CD4-positive, alpha-beta T cell treated with Interleukin-15 for 1 hour (primary cell): Measurements from ENCODE around the gene PVR.
"Not testable (repeated sequence)": the region's sequence is repeated elsewhere in the genome, so short reads cannot be mapped to it uniquely, and the experiment has no call there.

Experiments used
- DNase-seq: peaks from one replicate; pipeline ENCODE4 v3.0.0-alpha.2; 2020

Gene PVR

GRCh38 chr19:44648631-44649251 is 5.0 kb downstream of the PVR start:
- no peak for DNase-seq

DNA sequence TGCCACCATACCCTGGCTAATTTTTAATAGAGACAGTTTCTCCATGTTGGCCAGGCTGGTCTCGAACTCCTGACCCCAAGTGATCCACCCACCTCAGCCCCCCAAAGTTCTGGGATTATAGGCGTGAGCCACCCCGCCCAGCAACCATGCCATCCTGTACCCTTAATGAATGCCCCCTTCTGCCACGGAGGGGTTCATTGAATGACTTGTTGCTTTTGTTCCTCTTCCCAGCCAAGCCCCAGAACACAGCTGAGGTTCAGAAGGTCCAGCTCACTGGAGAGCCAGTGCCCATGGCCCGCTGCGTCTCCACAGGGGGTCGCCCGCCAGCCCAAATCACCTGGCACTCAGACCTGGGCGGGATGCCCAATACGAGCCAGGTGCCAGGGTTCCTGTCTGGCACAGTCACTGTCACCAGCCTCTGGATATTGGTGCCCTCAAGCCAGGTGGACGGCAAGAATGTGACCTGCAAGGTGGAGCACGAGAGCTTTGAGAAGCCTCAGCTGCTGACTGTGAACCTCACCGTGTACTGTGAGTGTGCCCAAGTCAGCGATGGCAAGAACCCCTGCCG is 6.0 kb downstream of the PVR start:
- DNase-seq = no peak

DNA sequence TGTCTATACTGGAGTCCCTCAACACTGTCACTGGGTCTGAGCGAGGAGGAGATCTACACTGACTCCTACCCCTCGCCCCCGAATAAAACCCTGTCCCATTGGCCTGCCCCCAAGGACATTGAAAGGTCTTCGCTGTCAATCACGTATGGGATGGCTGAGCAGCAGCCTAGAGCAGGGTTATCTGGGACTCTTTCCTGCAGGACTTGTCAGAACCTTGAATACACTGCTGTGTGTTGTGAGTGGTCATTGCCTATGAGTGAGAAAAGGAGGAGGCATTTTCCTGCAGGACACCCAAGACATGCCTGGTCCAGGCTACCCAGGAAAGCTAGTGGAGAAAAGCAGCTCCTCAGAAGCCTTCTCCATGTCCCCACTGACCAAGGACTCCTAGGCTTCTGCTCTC is 9.6 kb downstream of the PVR start:
- no peak for DNase-seq

DNA sequence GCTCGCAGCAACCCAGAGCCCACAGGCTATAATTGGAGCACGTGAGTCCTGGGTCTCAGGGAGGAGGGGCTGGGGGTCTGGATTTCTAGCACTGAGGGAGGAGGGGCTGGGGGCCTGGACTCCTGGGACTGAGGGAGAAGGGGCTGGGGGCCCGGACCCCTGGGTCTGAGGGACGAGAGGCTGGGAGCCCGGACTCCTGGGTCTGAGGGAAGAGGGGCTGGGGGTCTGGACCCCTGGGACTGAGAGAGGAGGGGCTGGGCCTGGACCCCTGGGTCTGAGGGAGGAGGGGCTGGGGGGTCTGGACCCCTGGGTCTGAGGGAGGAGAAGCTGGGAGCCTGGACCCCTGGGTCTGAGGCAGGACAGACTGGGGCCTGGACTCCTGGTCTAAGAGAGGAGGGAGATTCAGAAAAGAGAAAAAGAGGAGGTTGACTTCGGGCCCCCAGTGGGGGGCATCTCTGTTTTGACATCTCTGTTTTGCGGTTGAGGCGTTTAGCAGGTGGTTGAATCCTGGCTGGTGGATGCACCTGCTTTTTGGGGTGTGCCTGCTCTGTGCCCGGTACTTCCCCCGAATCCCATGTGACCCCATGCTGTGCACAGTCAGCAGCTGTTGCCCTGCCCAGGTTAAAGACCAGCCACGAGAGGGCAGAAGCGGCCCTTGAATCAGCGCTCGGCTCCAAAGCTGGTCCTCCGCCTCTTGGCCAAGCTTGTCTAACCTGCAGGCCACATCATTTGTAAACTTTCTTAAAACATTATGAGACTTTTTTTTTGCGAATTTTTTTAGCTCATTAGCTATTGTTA is 10.5 kb downstream of the PVR start:
- peak; percentile 88 for DNase-seq

- peak; percentile 64 for DNase-seq
Measured at GRCh38 chr19:44657211-44657921, 13.7 kb downstream of the PVR start.

DNA sequence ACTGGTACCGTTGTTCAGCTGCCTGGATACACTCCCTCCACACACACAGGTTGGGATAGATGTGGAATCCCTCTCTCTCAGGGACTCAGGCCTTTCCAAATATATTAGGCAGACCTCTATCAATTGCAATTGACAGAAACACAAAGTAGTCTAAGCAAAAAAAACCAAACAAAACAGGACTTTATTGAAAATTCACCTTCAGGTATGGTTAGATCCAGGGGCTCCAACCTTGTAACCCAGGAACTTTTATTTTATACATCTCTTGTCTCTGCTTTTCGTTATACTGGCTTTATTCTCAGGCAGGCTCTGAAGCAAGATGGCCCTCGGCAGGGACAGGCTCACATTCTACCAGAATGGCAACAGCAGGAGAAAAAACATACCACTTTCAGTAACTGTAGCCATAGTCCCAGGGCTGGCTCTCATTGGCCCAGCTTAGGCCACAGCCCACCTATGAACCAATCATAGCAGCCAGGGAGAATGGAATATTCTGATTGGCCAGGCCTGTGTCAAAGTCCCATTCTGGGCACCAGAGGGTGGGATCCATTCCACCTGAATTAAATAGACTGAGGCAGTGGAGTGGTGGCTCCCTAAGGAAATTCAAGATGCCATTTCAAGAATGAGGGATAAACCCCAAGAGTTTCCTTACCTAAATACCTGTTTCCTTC is 14.5 kb downstream of the PVR start:
- no peak for DNase-seq

DNA sequence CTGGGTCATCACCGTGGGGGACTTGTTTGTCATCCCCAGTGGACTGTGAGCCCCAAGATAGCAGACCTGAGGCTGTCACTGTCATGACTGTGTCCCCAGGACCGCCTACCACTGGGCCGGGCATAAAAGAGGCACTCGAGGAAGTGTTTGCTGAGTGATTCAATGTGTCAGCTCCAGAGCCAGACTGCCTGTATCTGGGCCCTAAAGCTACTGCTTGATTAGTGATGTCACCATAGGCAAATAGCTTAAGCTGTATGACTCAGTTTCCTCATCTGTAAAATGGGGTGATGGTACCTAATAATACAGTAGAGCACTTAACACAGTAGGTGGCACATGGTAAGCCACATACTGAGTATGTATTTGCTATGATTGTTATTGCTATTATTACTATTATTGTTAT is 16.4 kb downstream of the PVR start:
- DNase-seq = no peak

DNA sequence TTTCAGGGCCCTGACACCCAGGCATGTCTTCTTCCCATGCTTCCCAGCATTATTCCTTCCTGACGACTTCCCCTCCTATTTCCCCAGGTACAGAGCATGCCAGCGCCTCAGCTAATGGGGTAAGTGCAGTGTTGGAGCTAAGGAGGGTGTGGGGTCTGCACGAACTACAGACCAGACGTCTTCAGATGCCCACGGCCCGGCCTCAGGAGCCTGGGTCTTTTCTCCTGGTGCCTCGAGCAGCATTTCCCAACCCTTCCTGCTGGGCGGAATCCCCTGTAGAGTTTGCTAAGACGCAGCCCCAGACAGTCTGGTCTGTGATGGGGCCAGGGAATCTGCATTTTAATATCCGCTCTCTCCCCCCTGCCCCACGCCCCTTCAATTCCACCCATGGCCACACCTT is 17.5 kb downstream of the PVR start:
- no peak for DNase-seq

- no peak for DNase-seq
Measured at GRCh38 chr19:44661904-44662303, 18.2 kb downstream of the PVR start.

GRCh38 chr19:44662691-44663385 is 19.1 kb downstream of the PVR start:
- no peak for DNase-seq

DNA sequence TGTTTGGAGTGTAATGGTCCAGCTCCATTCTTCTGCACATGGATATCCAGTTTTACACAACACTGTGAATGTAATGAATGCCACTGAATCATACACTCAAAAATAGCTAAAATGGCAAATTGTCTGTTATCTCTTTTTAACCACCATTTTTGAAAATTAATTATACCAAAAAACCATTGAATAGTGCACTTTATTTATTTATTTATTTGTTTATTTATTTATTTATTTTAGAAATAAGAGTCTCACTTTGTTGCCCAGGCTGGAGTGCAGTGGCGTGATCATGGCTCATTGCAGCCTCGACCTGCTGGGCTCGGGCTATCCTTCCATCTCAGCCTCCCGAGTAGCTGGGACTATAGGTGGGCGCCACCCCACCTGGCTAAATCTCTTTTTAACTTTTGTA is 20.3 kb downstream of the PVR start:
- DNase-seq = no peak

GRCh38 chr19:44664976-44665375 is 21.3 kb downstream of the PVR start:
- no peak for DNase-seq

GRCh38 chr19:44666852-44667556 is 23.3 kb downstream of the PVR start:
- no peak for DNase-seq

GRCh38 chr19:44668985-44669764 is 25.5 kb downstream of the PVR start:
- no peak for DNase-seq

GRCh38 chr19:44670027-44670426 is 26.3 kb downstream of the PVR start:
- not testable (repeated sequence) for DNase-seq

- no peak for DNase-seq
Measured at GRCh38 chr19:44671400-44671799, 27.7 kb downstream of the PVR start, which contains the start of gene CEACAM19. Gene CEACAM19, plus strand, starts transcription at chr19:44671482. Its CDS starts 450 bp downstream, at chr19:44671932.

DNA sequence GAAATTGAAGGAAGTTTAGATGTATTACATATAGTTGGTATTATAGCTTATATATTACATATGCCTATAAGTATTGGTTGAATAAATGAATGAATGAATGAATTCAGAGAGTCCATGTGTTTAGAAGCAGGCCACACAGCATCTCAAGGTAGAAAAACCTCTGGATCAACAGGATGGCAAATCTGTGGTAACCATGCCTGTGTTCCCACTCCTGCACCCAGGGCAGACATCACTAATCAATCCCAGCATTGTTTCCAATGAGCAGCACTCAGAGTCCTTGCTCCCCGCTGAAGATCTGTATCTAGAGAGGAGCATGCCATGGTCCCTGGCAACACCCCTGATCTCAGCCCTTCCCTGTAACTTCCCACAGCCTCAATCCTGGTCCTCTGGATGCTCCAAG is 28.5 kb downstream of the PVR start:
- no peak for DNase-seq

DNA sequence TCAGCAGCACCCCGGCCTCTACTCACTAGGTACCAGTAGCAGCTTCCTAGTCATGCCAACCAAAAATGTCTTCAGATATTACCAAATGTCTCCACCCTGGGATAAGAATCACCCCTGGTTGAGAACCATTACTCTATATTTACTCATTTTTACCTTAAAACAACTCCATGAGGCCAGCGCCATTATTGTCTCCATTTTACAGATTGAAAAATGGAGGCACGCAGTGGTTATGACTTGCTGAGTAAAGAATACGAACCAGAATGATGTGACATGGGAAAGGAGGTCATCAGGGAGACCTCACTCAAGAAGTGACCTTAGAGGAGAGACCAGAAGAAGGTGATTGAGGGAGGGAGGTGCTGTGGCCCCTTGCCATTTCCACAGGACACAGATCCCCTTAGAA is 29.8 kb downstream of the PVR start:
- DNase-seq = no peak

DNA sequence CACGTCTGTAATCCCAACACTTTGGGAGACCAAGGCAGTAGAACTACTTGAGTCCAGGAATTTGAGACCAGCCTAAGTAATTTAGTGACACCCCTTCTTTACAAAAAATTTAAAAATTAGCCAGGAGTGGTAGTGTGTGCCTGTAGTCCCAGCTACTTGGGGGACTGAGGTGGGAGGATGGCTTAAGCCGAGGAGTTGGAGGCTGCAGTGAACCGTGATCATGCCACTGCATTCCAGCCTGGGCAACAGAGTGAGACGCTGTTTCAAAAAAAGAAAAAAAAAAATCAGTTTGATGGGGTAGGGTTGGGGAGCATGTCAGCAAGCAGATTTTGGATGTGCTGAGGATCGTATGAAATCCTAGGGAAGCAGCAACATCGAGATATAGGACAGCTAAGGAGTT is 31.8 kb downstream of the PVR start:
- DNase-seq = no peak

DNA sequence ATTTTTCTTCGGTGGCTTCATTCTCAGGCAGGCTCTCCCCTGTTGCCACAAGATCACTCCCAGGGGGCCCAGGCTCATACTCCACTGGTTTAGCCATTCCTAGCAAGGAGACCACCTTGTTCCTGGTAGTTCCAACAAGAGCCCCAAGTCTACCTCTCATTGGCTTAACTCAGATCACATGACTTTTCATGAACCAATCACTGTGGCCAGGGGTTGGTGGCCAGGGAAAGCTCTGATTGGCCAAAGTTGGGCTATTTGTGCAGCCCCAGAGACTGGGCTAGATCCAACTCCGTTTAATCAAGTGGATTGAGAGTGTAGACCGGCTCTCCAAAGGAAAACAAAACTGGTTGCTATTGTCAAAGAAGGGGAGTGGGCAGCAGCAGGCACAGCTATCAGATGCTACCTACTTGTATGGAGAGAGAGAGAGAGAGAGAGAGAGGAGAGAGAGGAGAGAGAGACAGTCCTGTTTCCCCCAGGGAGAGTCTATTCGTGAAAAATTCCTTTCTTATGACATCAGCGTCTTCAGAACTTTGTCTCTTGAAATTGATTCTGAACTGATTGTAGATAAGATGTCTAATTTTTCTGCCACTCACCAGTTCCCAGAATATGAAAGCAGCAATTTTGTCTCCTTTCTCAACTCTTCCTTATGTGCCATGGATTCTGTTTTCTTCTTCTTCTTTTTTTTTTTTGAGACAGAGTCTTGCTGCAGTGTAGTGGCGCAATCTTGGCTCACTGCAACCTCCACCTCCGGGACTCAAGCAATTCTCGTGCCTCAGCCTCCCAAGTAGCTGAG is 33.5 kb downstream of the PVR start:
- DNase-seq = no peak
